GM10266 (cell line): Measurements from ENCODE around the gene ULBP3.

Source experiments
- DNase-seq: peaks from one replicate; pipeline ENCODE4 v3.0.0; 2012; ENCODE audit errors: extremely low spot score
- CTCF ChIP-seq: IDR thresholded peaks from 2 replicates; pipeline ENCODE4 v1.5.1; 2012; ENCODE audit warnings: mild to moderate bottlenecking, low read depth; ENCODE audit not compliant: control insufficient read depth, insufficient read depth; ENCODE audit errors: missing control alignments

Gene ULBP3

GRCh38 chr6:150090328-150090727 is 21.4 kb upstream of the ULBP3 start:
- TF ChIP-seq CTCF, result no peak
- no peak for DNase-seq

GRCh38 chr6:150088481-150089154 is 19.7 kb upstream of the ULBP3 start:
- no peak for DNase-seq
- TF ChIP-seq CTCF, result no peak

GRCh38 chr6:150087336-150087735 is 18.4 kb upstream of the ULBP3 start:
- TF ChIP-seq CTCF, result no peak
- DNase-seq, result no peak

- TF ChIP-seq CTCF, result no peak
- no peak for DNase-seq
These were observed 17.1 kb upstream of the ULBP3 start for GRCh38 chr6:150086026-150086425.

- TF ChIP-seq CTCF, result no peak
- DNase-seq, result no peak
These were observed 15.5 kb upstream of the ULBP3 start for GRCh38 chr6:150084426-150084825.

- no peak for DNase-seq
- TF ChIP-seq CTCF, result no peak
These were observed 14.9 kb upstream of the ULBP3 start for GRCh38 chr6:150083839-150084238.

- TF ChIP-seq CTCF, result no peak
- no peak for DNase-seq
These were observed 12.8 kb upstream of the ULBP3 start for GRCh38 chr6:150081702-150082101.
